Gastrocnemius medialis (tissue), 4 donors: ENCODE measurements around the gene ABCB8. TPM values are rescaled to one million over a fixed set of nuclear protein-coding genes. Genes with fewer than 3 reads are reported as not detected.
A peak's percentile ranks its signal among the peaks of the same experiment; 100 is the strongest.

Experiments
- ATAC-seq, 2 donors: fragments of 150-250 bp; one replicate each; pipeline ENCODE4 v1.9.1; 2016
- DNase-seq, 2 donors: peaks; one replicate each; pipeline ENCODE4 v3.0.0-alpha.2; 2019
- H3K27ac ChIP-seq, 4 donors: fragments of 200-600 bp; sonication (generic); 1 replicate in 1 of 4; 2 replicates in 3 of 4; pipeline ENCODE4 v1.5.1; 2016 to 2018; ENCODE audit warnings: mild to moderate bottlenecking in 2 of 4, moderate library complexity in 1 of 4
- H3K27me3 ChIP-seq, 3 donors: fragments of 200-600 bp; sonication (generic) in 2 of 3; 1 replicate in 1 of 3; 2 replicates in 2 of 3; pipeline versions ENCODE4 v1.5.1 to v1.6.0; 2016 to 2019; ENCODE audit warnings: mild to moderate bottlenecking in 1 of 3, moderate library complexity in 1 of 3
- H3K36me3 ChIP-seq, 2 donors: fragments of 200-600 bp; sonication (generic) in 1 of 2; one replicate each; pipeline ENCODE4 v1.5.1; 2017 to 2018
- H3K4me1 ChIP-seq, 2 donors: fragments of 200-600 bp; sonication (generic) in 1 of 2; one replicate each; pipeline ENCODE4 v1.5.1; 2016 to 2017; ENCODE audit warnings: mild to moderate bottlenecking in 2 of 2
- H3K4me3 ChIP-seq, 4 donors: fragments of 200-600 bp; sonication (generic) in 3 of 4; 1 replicate in 1 of 4; 2 replicates in 3 of 4; pipeline ENCODE4 v1.5.1; 2016 to 2019; ENCODE audit warnings: mild to moderate bottlenecking in 2 of 4
- H3K9me3 ChIP-seq, 3 donors: fragments of 200-600 bp; sonication (generic) in 2 of 3; 1 replicate in 1 of 3; 2 replicates in 2 of 3; pipeline ENCODE4 v1.5.1; 2016 to 2019
- CTCF ChIP-seq, 5 experiments: fragments of 450-650 bp in 3 of 5; fragments of 200-600 bp in 2 of 5; sonication (generic) in 2 of 5; IDR thresholded peaks in 4 of 5; conservative IDR thresholded peaks in 1 of 5; 1 replicate in 4 of 5; 2 replicates in 1 of 5; pipeline ENCODE4 v1.5.1; 2016 to 2019; ENCODE audit warnings: antibody characterized with exemption in 5 of 5, mild to moderate bottlenecking in 3 of 5, moderate library complexity in 3 of 5
- POLR2A ChIP-seq, 2 donors: fragments of 450-650 bp; IDR thresholded peaks; one replicate each; pipeline ENCODE4 v1.6.1; 2017; ENCODE audit warnings: antibody characterized with exemption in 2 of 2, mild to moderate bottlenecking in 2 of 2, moderate library complexity in 2 of 2
- in situ Hi-C, 4 donors: fragments of 200-750 bp; cut with MboI; loops; one replicate each; pipeline versions ENCODE4 v1.15.0 to v1.8.0; 2017; ENCODE audit warnings: low sequenced_read_pairs in 4 of 4
- intact Hi-C: fragments of 100-400 bp; cut with DNase I; formaldehyde crosslinking; loops from one replicate; pipeline ENCODE4 v1.15.1; 2023; ENCODE audit warnings: low total_unique reads
- total RNA-seq, 4 donors: library from RNA; depleted of rRNA; stranded (reverse); fragments of >200 nt; gene quantifications; one replicate each; pipeline versions ENCODE4 v1.1.0 to v1.2.3, GENCODE V29; 2016

Gene ABCB8
- total RNA-seq, 4 donors from 2014 or later = 10.4 to 25.7 (median 16.2) TPM

DNA sequence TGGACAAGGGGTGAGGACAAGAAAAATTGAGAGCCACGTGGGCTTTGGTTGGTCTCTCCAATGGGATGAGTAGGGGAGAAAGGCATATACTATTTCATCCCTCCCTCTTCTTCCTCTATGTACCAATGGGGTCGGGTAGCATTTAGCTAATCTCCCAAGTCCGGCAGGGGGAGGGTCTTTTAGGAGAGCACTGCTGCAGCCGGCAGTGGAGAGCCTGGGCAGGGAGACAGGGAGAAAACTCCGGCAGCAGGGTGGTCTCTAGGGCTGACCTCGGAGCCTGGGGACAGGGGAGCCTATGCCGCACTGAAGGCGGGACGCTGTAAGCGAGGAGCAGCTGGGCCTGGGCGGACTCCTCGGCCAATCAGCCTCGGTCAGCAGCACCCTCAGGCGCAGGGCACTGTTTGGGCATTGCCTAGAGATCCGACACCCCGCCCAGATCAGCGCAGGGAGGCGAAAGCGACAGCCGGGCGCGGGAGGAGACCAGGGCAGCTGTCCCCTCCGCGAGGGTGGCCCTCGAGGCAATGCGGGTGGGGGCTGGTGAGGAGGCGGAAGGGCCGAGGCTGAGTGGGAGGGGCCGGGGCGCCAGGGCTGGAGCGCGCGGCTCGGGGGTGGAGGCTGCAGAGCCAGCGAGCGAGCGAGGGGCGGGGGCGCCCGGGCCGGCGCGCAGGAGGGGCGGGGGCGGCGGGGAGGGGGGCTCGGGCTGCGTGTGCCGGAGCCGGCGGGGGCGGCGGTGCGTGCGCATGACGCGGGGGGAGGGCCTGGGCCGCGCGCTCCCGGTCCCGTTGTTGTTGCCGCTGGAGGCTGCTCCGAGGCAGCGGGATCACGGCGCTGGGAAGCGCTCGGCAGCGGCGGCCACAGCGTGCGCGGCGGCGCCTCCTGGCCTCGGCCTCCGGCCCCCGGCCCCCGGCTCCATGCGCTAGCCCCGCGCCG is 57.7 kb downstream of the ABCB8 start, which contains the start of gene AGAP3:
AGAP3 (plus strand) TSS at position 785 of the 930 bp plus-strand sequence. CDS start 267 bp downstream, outside the sequence.
- intact Hi-C loops = loop anchor here (1.0 to 10.0 kb wide), 5 partner anchors 27 to 1379 kb away; partner anchors contain the start of genes ABCB8, ABCF2 and SLC4A2
- in situ Hi-C loops = no loop called here
- ATAC-seq = peak; percentile 44 to 55

GRCh38 chr7:151086802-151087244 is 58.6 kb downstream of the ABCB8 start:
- Histone ChIP-seq H3K4me3 (peak overlapping the region; percentile 72 to 95 (median 84)), H3K27ac (peak overlapping the region; percentile 85 to 96 (median 86)), H3K36me3 (no peaks in the 10 kb centered on the region), H3K4me1 (peaks cover 39 to 52% of the 10 kb centered on the region in 2 donors), H3K27me3 (no peaks in the 10 kb centered on the region), H3K9me3 (no peaks in the 10 kb centered on the region)
- DNase-seq (no peak), ATAC-seq (peak; percentile 4 to 11)
- in situ Hi-C loops = no loop called here
- intact Hi-C loops = loop anchor here (1.0 to 10.0 kb wide), 6 partner anchors 24 to 1378 kb away; partner anchors contain the start of genes ABCB8, ABCF2 and SLC4A2
- TF ChIP-seq POLR2A (IDR thresholded peaks at IDR 0.05) = no peak
- no peak for TF ChIP-seq CTCF (IDR thresholded peaks at IDR 0.05 in 4 of 5, conservative IDR thresholded peaks at IDR 0.05 in 1 of 5)

More for the DNA sequence above, 57.7 kb downstream of the ABCB8 start, which contains the start of gene AGAP3:
- DNase-seq = peak; percentile 83 to 86
- Histone ChIP-seq H3K4me3 (peak within 1 kb of the TSS; percentile 72 to 95 (median 84)), H3K27me3 (no peaks in the 10 kb centered on the region), H3K36me3 (no peaks in the 10 kb centered on the region), H3K9me3 (no peaks in the 10 kb centered on the region), H3K4me1 (peaks cover 44 to 56% of the 10 kb centered on the region in 2 donors), H3K27ac (peak within 1 kb of the TSS; percentile 86 to 96 (median 92))
- TF ChIP-seq POLR2A (IDR thresholded peaks at IDR 0.05) = peak; percentile 79 to 85
- TF ChIP-seq CTCF (IDR thresholded peaks at IDR 0.05 in 4 of 5, conservative IDR thresholded peaks at IDR 0.05 in 1 of 5) = no peak

GRCh38 chr7:151087245-151088018 is 59.2 kb downstream of the ABCB8 start:
- ATAC-seq = peak; percentile 32 to 45
- intact Hi-C loops (loop anchor here (1.0 to 10.0 kb wide), 4 partner anchors 24 to 1377 kb away; partner anchors contain the start of gene ABCF2), in situ Hi-C loops (no loop called here)
- peaks cover 33 to 46% of the 10 kb centered on the region in 2 donors for H3K4me1 ChIP-seq
- H3K36me3 ChIP-seq = no peaks in the 10 kb centered on the region
- peak overlapping the region; percentile 72 to 95 (median 84) for H3K4me3 ChIP-seq
- TF ChIP-seq CTCF (IDR thresholded peaks at IDR 0.05 in 4 of 5, conservative IDR thresholded peaks at IDR 0.05 in 1 of 5) (peak in 3 of 5 experiments; percentile 40 to 56 (median 42)), POLR2A (IDR thresholded peaks at IDR 0.05) (peak in 1 of 2 donors; percentile 16)
- no peak for DNase-seq
- H3K27me3 ChIP-seq = no peaks in the 10 kb centered on the region
- H3K27ac ChIP-seq = peak overlapping the region; percentile 85 to 96 (median 86)
- no peaks in the 10 kb centered on the region for H3K9me3 ChIP-seq
